HUES64 (cell line): ENCODE data around the gene GUCA2A.

Source experiments
- H3K27ac ChIP-seq: 2 replicates; pipeline ENCODE4 v1.7.0; 2013; ENCODE audit warnings: low read depth, low read length, inconsistent platforms
- H3K27me3 ChIP-seq: 2 replicates; pipeline ENCODE4 v1.6.1; 2013; ENCODE audit warnings: mild to moderate bottlenecking, low read length; ENCODE audit not compliant: insufficient read depth
- H3K36me3 ChIP-seq: 2 replicates; pipeline ENCODE4 v1.6.1; 2013; ENCODE audit warnings: mild to moderate bottlenecking, low read length; ENCODE audit not compliant: insufficient read depth
- H3K4me1 ChIP-seq: 2 replicates; pipeline ENCODE4 v1.6.1; 2013; ENCODE audit warnings: mild to moderate bottlenecking, low read length, moderate library complexity; ENCODE audit not compliant: insufficient read depth
- H3K4me3 ChIP-seq: 2 replicates; pipeline ENCODE4 v1.5.1; 2013; ENCODE audit warnings: mild to moderate bottlenecking, low read length, moderate library complexity
- H3K9ac ChIP-seq: 2 replicates; pipeline ENCODE4 v1.6.1; 2013; ENCODE audit warnings: mild to moderate bottlenecking, low read depth, low read length
- H3K9me3 ChIP-seq: 2 replicates; pipeline ENCODE4 v1.6.1; 2013; ENCODE audit warnings: low read depth, low read length; ENCODE audit not compliant: insufficient read depth
- WGBS: fragments of 150-250, 120-280 bp; methylation state at CpG from one replicate; pipeline ENCODE4 v1.1.7; 2013; ENCODE audit warnings: missing lambda C conversion rate; 5-methylcytosine and 5-hydroxymethylcytosine counted together

GUCA2A gene

DNA sequence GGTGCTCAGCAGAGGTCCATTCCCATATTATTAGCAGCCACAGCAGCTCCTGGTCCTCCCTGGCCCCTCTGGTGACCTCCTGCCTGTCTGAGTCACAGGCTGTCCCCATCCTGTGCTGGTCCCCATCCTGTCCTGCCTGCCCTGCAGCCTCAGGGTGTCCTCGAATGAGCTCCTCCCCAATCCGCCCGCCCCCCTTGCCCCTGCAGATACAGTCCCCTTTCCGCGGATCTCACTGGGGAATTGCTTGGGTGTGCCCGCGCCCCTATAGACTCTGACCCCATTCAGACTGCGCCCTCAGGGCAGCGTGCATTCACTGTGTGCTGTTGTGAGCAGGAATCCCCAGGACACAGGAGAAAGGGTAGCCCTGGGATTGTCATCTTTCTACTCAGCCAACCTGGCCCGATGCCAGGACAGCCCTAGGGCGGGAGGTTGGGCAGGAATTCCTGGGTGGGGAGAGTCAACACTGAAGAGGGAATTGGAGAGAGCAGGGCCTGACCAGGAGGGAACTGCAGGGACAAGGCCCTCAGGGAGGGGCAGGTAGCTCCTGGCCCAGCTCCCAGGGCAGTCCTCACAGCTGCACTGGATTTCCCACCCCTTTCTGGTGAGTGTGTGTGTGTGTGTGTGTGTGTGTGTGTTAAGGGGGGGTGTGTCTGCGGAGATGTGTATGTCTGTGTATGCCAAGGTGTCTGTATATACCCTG, 1.1 kb upstream of the GUCA2A start:
- Histone ChIP-seq H3K4me1 (peaks cover under 1% of the 10 kb centered on the region; the same call in 1 of the 2 replicates), H3K27me3 (no peaks in the 10 kb centered on the region), H3K4me3 (no peak overlapping the region), H3K36me3 (no peaks in the 10 kb centered on the region), H3K9me3 (no peaks in the 10 kb centered on the region), H3K9ac (no peak overlapping the region), H3K27ac (no peak overlapping the region)
- WGBS: 52% methylated on average over 12 of the region's 12 CpGs

DNA sequence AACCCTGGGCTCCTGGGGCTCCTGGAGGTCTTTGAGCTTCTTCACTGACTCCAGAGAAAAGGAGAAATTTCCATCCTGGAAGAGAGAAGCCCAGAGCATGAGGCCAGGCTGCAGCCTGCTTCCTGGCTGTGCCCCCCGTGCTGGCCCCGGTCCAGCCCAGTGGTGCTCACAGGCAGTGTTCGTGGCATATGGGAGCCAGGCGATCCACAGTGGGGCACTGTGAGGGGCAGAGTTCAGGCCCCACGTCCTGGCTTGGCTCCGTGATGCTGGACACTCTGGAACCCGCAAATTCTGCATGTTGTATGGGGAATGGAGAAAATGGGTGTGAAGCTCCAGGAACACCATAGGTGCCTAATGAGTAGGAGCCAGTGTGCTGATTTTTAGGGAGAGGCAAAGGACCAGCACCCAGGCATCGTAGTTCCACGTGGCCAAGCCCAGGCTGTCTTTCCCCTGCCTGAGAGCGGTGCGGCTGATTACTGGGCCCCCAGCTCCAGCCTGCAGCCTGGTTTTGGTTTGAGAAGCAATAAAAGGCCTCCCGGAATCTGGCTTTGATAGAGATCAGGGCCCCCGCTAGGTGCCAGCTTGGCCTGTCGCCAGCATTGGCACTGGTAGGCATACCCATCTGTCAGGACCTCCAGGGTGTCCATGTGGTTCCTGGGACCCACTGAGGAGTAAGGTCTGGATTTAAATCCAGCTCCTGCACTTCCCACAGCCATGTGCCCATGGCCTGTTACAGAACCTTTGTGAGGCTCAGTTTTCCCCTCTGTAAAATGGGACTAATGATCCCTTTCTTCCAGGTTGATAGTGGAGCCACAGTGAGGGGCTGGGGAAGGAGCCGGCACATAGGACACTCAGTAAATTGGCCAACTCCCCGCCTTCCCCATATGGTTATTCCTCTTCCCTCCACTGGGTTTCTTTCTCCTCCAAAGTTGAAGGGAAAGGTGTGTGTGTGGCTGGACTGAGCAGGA, 725 bp downstream of the GUCA2A start:
- 94% methylated on average over 14 of the region's 16 CpGs for WGBS
- H3K9ac ChIP-seq: no peak overlapping the region
- no peaks in the 10 kb centered on the region for H3K36me3 ChIP-seq
- no peak overlapping the region for H3K27ac ChIP-seq
- no peaks in the 10 kb centered on the region for H3K4me1 ChIP-seq
- no peaks in the 10 kb centered on the region for H3K27me3 ChIP-seq
- no peak overlapping the region for H3K4me3 ChIP-seq
- no peaks in the 10 kb centered on the region for H3K9me3 ChIP-seq

DNA sequence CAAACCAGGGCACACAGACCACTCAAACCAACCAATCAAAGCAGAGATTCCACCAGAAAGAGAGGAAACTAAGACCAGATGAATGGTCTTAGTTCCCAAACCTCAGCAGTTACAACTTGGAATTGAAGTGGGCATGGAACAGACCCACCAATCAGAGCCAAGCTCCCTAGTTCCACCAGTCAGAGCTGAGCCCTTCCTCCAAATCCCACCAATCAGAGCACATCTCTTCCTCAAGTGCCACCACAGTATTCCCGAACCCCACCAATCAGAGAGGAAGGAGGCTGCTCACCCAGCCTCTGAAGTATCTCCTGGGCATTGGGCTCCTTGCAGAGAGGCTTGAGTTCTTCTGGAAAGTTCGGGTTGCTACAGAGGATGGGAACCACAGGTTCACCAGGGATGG, 1.4 kb downstream of the GUCA2A start:
- Histone ChIP-seq H3K4me1 (no peaks in the 10 kb centered on the region), H3K36me3 (no peaks in the 10 kb centered on the region), H3K9me3 (no peaks in the 10 kb centered on the region), H3K9ac (no peak overlapping the region), H3K27me3 (no peaks in the 10 kb centered on the region), H3K4me3 (no peak overlapping the region), H3K27ac (no peak overlapping the region)
- WGBS: 89% methylated on average over 2 of the region's 2 CpGs

DNA sequence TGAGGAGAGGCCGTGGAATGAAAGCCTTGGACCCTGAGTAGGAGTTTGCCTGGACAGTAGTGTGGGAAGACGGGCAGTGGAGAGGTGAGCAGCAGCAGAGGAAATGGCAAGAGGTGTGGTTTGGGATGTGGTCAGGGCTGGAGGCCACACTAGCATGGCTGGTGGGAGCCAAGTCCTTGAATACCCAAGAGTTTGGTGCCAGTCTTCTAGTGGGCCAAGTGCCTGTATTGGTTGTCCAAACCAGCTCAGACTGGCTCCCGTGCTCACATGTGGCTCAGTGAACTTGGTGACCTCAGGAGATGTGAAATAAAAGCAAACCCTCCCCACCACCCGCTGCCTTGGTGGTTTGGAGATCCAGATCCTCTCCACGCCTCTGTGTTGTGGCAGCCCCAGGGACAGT, 2.4 kb downstream of the GUCA2A start:
- 93% methylated on average over 5 of the region's 5 CpGs for WGBS
- Histone ChIP-seq H3K27me3 (no peaks in the 10 kb centered on the region), H3K36me3 (no peaks in the 10 kb centered on the region)

DNA sequence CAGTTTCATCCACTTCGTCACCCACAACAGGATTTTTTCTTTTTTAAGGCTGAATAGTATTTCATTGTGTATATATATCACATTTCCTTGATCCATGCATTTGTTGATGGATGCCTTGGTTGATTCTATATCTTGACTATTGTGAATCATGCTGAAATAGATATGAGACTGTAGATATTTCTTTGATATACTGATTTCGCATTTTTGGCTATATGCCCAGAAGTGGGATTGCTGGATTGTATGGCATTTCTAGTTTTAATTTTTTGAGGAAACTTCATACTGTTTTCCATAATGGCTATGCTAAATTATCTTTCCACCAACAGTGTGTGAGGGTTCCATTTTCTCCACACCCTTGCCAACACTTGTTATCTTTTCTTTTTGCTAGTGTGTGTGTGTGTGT, 6.4 kb downstream of the GUCA2A start:
- no peak overlapping the region for H3K9ac ChIP-seq
- no peaks in the 10 kb centered on the region for H3K36me3 ChIP-seq
- 88% methylated on average over 1 of the region's 2 CpGs for WGBS
- no peak overlapping the region for H3K27ac ChIP-seq
- no peak overlapping the region for H3K4me3 ChIP-seq
- H3K27me3 ChIP-seq: no peaks in the 10 kb centered on the region
- H3K9me3 ChIP-seq: no peaks in the 10 kb centered on the region
- H3K4me1 ChIP-seq: no peaks in the 10 kb centered on the region

More for the DNA sequence above, 2.4 kb downstream of the GUCA2A start:
- Histone ChIP-seq H3K4me3 (no peak overlapping the region), H3K9ac (no peak overlapping the region), H3K27ac (no peak overlapping the region), H3K9me3 (no peaks in the 10 kb centered on the region), H3K4me1 (no peaks in the 10 kb centered on the region)

DNA sequence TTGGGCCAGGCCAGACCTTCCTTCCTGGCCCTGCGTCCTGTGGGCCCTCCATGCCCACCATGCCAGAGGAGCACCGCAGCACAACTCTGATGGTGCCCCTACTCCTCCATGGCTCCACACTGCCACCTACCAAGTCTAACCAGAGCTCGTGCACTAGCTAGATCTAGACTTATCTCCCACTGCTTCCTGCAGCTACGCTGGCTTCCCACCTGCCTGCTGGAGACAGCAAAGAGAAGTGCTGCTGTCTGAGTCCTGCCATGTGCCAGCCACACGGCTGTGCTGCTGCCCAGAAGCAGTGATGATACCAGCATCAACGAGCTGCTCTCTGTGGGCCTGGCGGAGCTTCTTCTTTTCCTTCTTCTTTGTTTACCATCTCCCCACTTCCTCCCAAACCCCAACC, 6.9 kb downstream of the GUCA2A start:
- H3K9ac ChIP-seq: no peak overlapping the region
- no peaks in the 10 kb centered on the region for H3K27me3 ChIP-seq
- H3K9me3 ChIP-seq: no peaks in the 10 kb centered on the region
- H3K27ac ChIP-seq: no peak overlapping the region
- H3K4me3 ChIP-seq: no peak overlapping the region
- H3K36me3 ChIP-seq: no peaks in the 10 kb centered on the region
- H3K4me1 ChIP-seq: no peaks in the 10 kb centered on the region
- 79% methylated on average over 7 of the region's 7 CpGs for WGBS

DNA sequence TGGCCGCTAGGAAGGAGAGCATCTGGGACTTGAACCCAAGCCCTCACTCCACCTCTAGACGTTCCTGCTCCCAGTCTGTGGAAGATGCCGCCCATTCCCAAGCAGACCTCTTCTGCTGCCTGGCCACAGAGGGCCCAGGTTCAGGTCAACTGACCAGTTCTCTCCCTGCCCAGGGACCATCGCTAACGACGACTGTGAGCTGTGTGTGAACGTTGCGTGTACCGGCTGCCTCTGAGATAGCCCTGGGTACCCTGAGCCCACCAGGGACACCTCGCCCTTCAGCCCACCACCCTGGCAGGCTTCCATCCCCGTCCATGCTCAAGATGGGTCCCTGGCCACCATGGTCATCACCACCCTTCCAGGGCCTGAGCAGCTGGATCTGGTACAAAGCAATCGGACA, 9.2 kb downstream of the GUCA2A start:
- no peaks in the 10 kb centered on the region for H3K4me1 ChIP-seq
- WGBS: 93% methylated on average over 12 of the region's 12 CpGs

DNA sequence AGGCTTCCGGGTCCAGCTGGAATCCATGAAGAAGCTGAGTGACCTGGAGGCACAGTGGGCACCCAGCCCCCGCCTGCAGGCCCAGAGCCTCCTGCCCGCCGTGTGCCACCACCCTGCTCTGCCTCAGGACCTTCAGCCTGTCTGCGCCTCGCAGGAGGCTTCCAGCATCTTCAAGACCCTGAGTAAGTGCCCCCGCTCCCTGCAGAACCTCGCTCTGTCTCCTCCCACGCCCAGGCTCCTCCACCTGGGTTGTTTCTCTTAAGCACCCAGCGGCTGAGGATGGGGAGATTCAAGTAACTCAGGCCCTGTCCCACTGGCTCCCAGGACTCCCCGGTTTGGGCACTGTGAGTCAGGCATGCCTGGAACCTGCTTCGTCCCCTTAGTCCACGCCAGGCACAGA, 9.9 kb downstream of the GUCA2A start:
- no peaks in the 10 kb centered on the region for H3K4me1 ChIP-seq
- no peaks in the 10 kb centered on the region for H3K27me3 ChIP-seq
- H3K36me3 ChIP-seq: no peaks in the 10 kb centered on the region
- no peak overlapping the region for H3K4me3 ChIP-seq
- no peak overlapping the region for H3K27ac ChIP-seq
- H3K9ac ChIP-seq: no peak overlapping the region
- no peaks in the 10 kb centered on the region for H3K9me3 ChIP-seq
- 91% methylated on average over 13 of the region's 13 CpGs for WGBS

More for the DNA sequence above, 9.2 kb downstream of the GUCA2A start:
- Histone ChIP-seq H3K36me3 (no peaks in the 10 kb centered on the region), H3K9ac (no peak overlapping the region), H3K4me3 (no peak overlapping the region), H3K27ac (no peak overlapping the region), H3K27me3 (no peaks in the 10 kb centered on the region), H3K9me3 (no peaks in the 10 kb centered on the region)

DNA sequence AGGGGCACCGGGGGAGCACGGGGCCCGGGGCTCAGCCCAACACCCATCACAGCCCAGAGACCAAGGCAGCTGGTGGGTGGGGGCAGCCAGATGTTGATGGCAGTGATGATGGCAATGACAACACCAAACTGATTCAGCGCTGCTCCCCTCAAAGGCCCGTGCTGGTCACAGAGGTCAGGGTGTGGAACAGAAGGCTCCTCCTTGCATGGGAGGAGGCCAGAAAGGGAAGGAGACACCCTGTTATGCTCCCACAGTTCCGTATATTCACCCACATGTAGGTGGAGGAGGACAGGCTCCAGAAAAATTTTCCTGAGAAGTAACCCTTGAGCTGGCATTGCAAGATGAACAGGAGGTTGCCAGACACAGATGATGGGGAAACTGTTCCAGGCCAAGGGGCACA, 10.9 kb downstream of the GUCA2A start:
- WGBS: 94% methylated on average over 6 of the region's 6 CpGs
- H3K36me3 ChIP-seq: no peaks in the 10 kb centered on the region

DNA sequence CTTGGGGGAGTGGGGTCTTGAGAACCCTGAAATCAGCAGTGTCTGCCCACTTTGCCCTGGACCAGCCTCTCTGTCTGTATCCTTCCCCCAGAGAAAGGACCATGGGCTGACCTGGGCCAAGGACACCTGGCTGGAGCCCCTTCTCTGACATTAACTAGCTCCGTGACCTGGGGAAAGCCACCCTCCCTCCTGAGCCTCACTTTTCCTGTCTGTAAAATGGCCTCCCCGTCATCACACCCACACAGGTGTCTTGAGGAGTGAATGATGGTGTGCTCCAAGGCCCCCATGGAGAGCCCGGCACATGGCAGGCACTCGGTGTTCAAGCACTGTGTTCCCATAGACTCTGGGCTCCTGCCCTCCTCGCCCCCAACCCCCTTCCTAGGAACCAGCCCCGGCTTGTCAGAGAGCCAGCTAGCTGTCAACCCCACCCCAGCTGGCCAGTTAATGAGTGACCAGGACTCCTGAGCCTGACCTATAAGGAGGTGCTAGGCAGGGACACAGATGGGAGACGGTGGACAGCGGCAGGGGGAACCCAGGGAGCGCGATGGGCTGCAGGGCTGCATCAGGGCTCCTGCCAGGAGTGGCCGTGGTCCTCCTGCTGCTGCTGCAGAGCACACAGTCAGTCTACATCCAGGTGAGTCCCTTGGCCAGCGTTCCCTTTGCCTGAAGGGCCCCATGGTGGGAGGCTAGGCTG, 11.5 kb downstream of the GUCA2A start, which contains the start of gene GUCA2B:
GUCA2B (plus strand) TSS at position 504 of the 694 bp plus-strand sequence; CDS start at position 545, 41 bp downstream.
- no peak within 1 kb of the TSS for H3K4me3 ChIP-seq
- H3K27ac ChIP-seq: no peak within 1 kb of the TSS
- 93% methylated on average over 11 of the region's 12 CpGs for WGBS
- H3K4me1 ChIP-seq: no peaks in the 10 kb centered on the region
- no peak within 1 kb of the TSS for H3K9ac ChIP-seq
- H3K36me3 ChIP-seq: no peaks in the 10 kb centered on the region
- H3K9me3 ChIP-seq: no peaks in the 10 kb centered on the region
- no peaks in the 10 kb centered on the region for H3K27me3 ChIP-seq

More for the DNA sequence above, 10.9 kb downstream of the GUCA2A start:
- Histone ChIP-seq H3K27ac (no peak overlapping the region), H3K4me1 (no peaks in the 10 kb centered on the region), H3K9ac (no peak overlapping the region), H3K9me3 (no peaks in the 10 kb centered on the region), H3K27me3 (no peaks in the 10 kb centered on the region), H3K4me3 (no peak overlapping the region)

DNA sequence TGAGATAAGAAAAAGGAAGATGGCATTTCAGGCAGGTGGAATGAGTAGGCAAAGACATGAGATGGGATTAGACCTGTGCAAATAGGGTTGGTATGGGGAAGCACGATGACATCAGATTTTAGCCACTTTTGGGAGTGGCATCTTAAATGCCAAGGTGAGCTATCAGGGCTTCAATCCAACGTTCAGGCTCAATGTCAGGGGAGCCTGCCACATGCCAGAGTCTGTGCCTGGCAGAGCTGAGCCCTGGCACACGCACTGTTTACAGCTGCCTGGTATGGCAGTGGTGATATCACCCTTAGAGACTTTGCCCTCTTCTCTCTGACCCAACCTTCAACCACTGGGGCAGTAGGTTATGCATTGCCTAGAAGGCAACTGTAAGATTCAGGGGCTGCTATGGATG, 12.4 kb downstream of the GUCA2A start:
- H3K9me3 ChIP-seq: no peaks in the 10 kb centered on the region
- H3K27me3 ChIP-seq: no peaks in the 10 kb centered on the region
- WGBS: 82% methylated on average over 3 of the region's 3 CpGs
- H3K4me3 ChIP-seq: no peak overlapping the region
- no peak overlapping the region for H3K27ac ChIP-seq
- no peak overlapping the region for H3K9ac ChIP-seq
- H3K36me3 ChIP-seq: no peaks in the 10 kb centered on the region
- H3K4me1 ChIP-seq: no peaks in the 10 kb centered on the region
